Thyroid gland (tissue), 4 donors: ENCODE results near the gene CLIP3. TPM values are rescaled to one million over a fixed set of nuclear protein-coding genes. Genes with fewer than 3 reads are reported as not detected.
"Not testable (repeated sequence)": the region's sequence is repeated elsewhere in the genome, so short reads cannot be mapped to it uniquely, and the experiment has no call there.

Source experiments
- DNase-seq, 2 donors: peaks; one replicate each; pipeline ENCODE4 v3.0.0-alpha.2; 2019
- H3K27ac ChIP-seq, 3 donors: fragments of 200-600 bp; sonication (generic); 1 replicate in 2 of 3; 2 replicates in 1 of 3; pipeline ENCODE4 v1.5.1; 2016 to 2019; ENCODE audit warnings: mild to moderate bottlenecking in 1 of 3, moderate library complexity in 1 of 3
- H3K27me3 ChIP-seq: fragments of 200-600 bp; sonication (generic); one replicate; pipeline ENCODE4 v1.5.1; 2019
- H3K36me3 ChIP-seq, 2 donors: fragments of 200-600 bp; sonication (generic); one replicate each; pipeline ENCODE4 v1.5.1; 2016 to 2019
- H3K4me1 ChIP-seq, 2 donors: fragments of 200-600 bp; sonication (generic); one replicate each; pipeline ENCODE4 v1.5.1; 2017 to 2019
- H3K4me3 ChIP-seq, 3 donors: fragments of 200-600 bp; sonication (generic); replicated peaks in 1 of 3; 1 replicate in 2 of 3; 2 replicates in 1 of 3; pipeline ENCODE4 v1.5.1; 2016; ENCODE audit warnings: mild to moderate bottlenecking in 1 of 3
- H3K9me3 ChIP-seq: fragments of 200-600 bp; sonication (generic); one replicate; pipeline ENCODE4 v1.5.1; 2017
- CTCF ChIP-seq, 6 experiments: fragments of 200-600 bp in 3 of 6; fragments of 450-650 bp in 3 of 6; sonication (generic) in 3 of 6; IDR thresholded peaks; one replicate each; pipeline ENCODE4 v1.5.1; 2016 to 2019; ENCODE audit warnings: antibody characterized with exemption in 6 of 6, mild to moderate bottlenecking in 2 of 6, inconsistent platforms in 1 of 6, moderate library complexity in 1 of 6
- POLR2A ChIP-seq, 2 donors: fragments of 450-650 bp; IDR thresholded peaks; one replicate each; pipeline ENCODE4 v1.6.1; 2017; ENCODE audit warnings: antibody characterized with exemption in 2 of 2, mild to moderate bottlenecking in 2 of 2, moderate library complexity in 1 of 2
- WGBS, 2 donors: methylation state at CpG; one replicate each; pipeline ENCODE4 v1.1.5; 2017; 5-methylcytosine and 5-hydroxymethylcytosine counted together
- intact Hi-C: fragments of 100-400 bp; cut with DNase I; formaldehyde crosslinking; loops from one replicate; pipeline ENCODE4 v1.15.1; 2023
- total RNA-seq, 4 donors: library from RNA; depleted of rRNA; stranded (reverse); fragments of >200 nt; gene quantifications; one replicate each; pipeline ENCODE4 v1.2.3, GENCODE V29; 2016

Gene CLIP3
- total RNA-seq, 4 donors from 2014 or later: 1.9 to 3.8 (median 2.9) TPM

GRCh38 chr19:36073121-36073876, 40.6 kb upstream of the CLIP3 start:
- intact Hi-C loops: no loop called here
- no peak for TF ChIP-seq CTCF (IDR thresholded peaks at IDR 0.05)
- TF ChIP-seq POLR2A (IDR thresholded peaks at IDR 0.05): no peak
- no peak overlapping the region for H3K27ac ChIP-seq
- H3K9me3 ChIP-seq: no peaks in the 10 kb centered on the region
- 92 to 97% methylated on average over 10 of the region's 10 CpGs for WGBS, 2 donors
- no peaks in the 10 kb centered on the region for H3K4me1 ChIP-seq
- no peak for DNase-seq
- no peaks in the 10 kb centered on the region for H3K36me3 ChIP-seq
- H3K27me3 ChIP-seq: no peaks in the 10 kb centered on the region
- H3K4me3 ChIP-seq: no peak overlapping the region

- H3K27ac ChIP-seq: no peak overlapping the region
- no peak overlapping the region for H3K4me3 ChIP-seq
- no peaks in the 10 kb centered on the region for H3K4me1 ChIP-seq
- TF ChIP-seq POLR2A (IDR thresholded peaks at IDR 0.05) (no peak), CTCF (IDR thresholded peaks at IDR 0.05) (no peak)
- DNase-seq: no peak
- WGBS, 2 donors: 93 to 95% methylated on average over 8 of the region's 8 CpGs
- H3K9me3 ChIP-seq: no peaks in the 10 kb centered on the region
- no peaks in the 10 kb centered on the region for H3K27me3 ChIP-seq
- intact Hi-C loops: no loop called here
- no peaks in the 10 kb centered on the region for H3K36me3 ChIP-seq
Measured at GRCh38 chr19:36072081-36072480, 39.4 kb upstream of the CLIP3 start.

- H3K4me3 ChIP-seq, H3K36me3 ChIP-seq, intact Hi-C loops, H3K4me1 ChIP-seq, H3K9me3 ChIP-seq, H3K27me3 ChIP-seq, DNase-seq, H3K27ac ChIP-seq: not testable (repeated sequence)
- WGBS, 2 donors: 100% methylated on average over 1 of the region's 57 CpGs; no CpG with 5 or more reads in 1 of the 2 donors
Measured at GRCh38 chr19:36068810-36069499, 36.3 kb upstream of the CLIP3 start.

DNA sequence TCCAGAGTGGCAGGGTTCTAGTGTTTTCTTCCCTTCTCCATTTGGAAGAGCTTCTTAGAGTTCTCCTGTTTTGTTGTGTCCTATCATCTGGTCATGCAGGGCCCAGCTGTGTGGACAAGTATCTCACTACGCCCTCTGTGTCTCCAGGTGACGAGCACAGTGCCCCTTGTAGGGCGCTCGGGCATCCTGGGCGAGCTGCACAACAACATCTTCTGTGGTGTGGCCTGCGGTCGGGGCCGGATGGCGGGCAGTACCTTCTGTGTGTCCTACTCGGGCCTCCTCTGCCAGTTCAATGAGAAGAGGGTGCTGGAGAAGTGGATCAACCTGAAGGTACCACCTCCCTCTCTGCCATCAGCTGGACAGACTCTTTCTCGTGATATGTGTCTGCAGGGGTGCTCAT, 35.0 kb upstream of the CLIP3 start:
- no peak for DNase-seq
- intact Hi-C loops: no loop called here

GRCh38 chr19:36064826-36065225, 32.2 kb upstream of the CLIP3 start:
- Histone ChIP-seq H3K9me3 (no peaks in the 10 kb centered on the region), H3K27me3 (no peaks in the 10 kb centered on the region), H3K27ac (no peak overlapping the region), H3K4me3 (no peak overlapping the region), H3K4me1 (no peaks in the 10 kb centered on the region), H3K36me3 (no peaks in the 10 kb centered on the region)
- 96 to 97% methylated on average over 8 of the region's 8 CpGs for WGBS, 2 donors
- intact Hi-C loops: no loop called here
- TF ChIP-seq POLR2A (IDR thresholded peaks at IDR 0.05) (no peak), CTCF (IDR thresholded peaks at IDR 0.05) (no peak)
- no peak for DNase-seq

More for the DNA sequence above, 35.0 kb upstream of the CLIP3 start:
- Histone ChIP-seq H3K9me3 (no peaks in the 10 kb centered on the region), H3K4me3 (no peak overlapping the region), H3K4me1 (no peaks in the 10 kb centered on the region), H3K27ac (no peak overlapping the region), H3K36me3 (no peaks in the 10 kb centered on the region), H3K27me3 (no peaks in the 10 kb centered on the region)
- 94 to 95% methylated on average over 7 to 11 of the region's 11 CpGs for WGBS, 2 donors
- TF ChIP-seq CTCF (IDR thresholded peaks at IDR 0.05) (no peak), POLR2A (IDR thresholded peaks at IDR 0.05) (no peak)
